SJSA1 (cell line): ENCODE measurements around the gene PRIM1. TPM values are rescaled to one million over a fixed set of nuclear protein-coding genes. Genes with fewer than 3 reads are reported as not detected.
A peak's percentile ranks its signal among the peaks of the same experiment; 100 is the strongest.
"Not testable (repeated sequence)": the region's sequence is repeated elsewhere in the genome, so short reads cannot be mapped to it uniquely, and the experiment has no call there.

Experiments used
- DNase-seq, 2 experiments: peaks; one replicate each; pipeline ENCODE4 v3.0.0-alpha.2; 2015 to 2020; ENCODE audit warnings: low spot score in 2 of 2, low read depth in 1 of 2
- H3K27ac ChIP-seq: fragments of 250-450 bp; sonication (Bioruptor Pico); 2 replicates; pipeline ENCODE4 v1.5.1; 2020; ENCODE audit warnings: mild to moderate bottlenecking, moderate library complexity
- H3K27me3 ChIP-seq: fragments of 250-450 bp; sonication (Bioruptor Pico); replicated peaks from 2 replicates; pipeline ENCODE4 v1.5.1; 2020; ENCODE audit warnings: mild to moderate bottlenecking, moderate library complexity
- H3K36me3 ChIP-seq: fragments of 250-450 bp; sonication (Bioruptor Pico); 2 replicates; pipeline ENCODE4 v1.5.1; 2020; ENCODE audit warnings: mild to moderate bottlenecking
- H3K4me1 ChIP-seq: fragments of 250-450 bp; sonication (Bioruptor Pico); replicated peaks from 2 replicates; pipeline ENCODE4 v1.6.1; 2021; ENCODE audit warnings: mild to moderate bottlenecking
- H3K4me3 ChIP-seq: fragments of 250-450 bp; sonication (Bioruptor Pico); 2 replicates; pipeline ENCODE4 v1.5.1; 2020; ENCODE audit warnings: mild to moderate bottlenecking
- H3K9me3 ChIP-seq: fragments of 250-450 bp; sonication (Bioruptor Pico); replicated peaks from 2 replicates; pipeline ENCODE4 v1.5.1; 2020; ENCODE audit warnings: mild to moderate bottlenecking
- total RNA-seq: library from RNA; depleted of rRNA; stranded (reverse); fragments of >200 nt; shearing (Covaris generic); gene quantifications from 2 replicates; pipeline ENCODE4 v1.2.3, GENCODE V29; 2014

Gene PRIM1
- total RNA-seq, 1 experiment from 2014 or later, result 31.1 TPM

DNA sequence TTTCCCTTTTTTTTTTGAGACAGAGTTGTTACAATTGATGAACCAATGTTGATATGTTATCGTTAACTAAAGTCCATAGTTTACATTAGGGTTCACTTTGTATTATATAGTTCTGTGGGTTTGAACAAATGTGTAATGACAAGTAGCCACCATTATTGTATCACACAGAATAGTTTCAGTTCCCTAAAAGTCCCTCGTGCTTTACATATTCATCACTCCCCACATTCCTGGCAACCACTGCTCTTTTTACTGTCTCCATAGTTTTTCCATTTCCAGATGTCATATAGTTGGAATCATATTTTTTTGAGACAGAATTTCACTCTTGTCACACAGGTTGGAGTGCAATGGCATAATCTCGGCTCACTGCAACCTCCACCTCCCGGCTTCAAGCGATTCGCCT is 23.5 kb upstream of the PRIM1 start:
- Histone ChIP-seq H3K9me3 (no peaks in the 10 kb centered on the region), H3K27ac (no peak overlapping the region), H3K4me3 (no peak overlapping the region), H3K4me1 (no peaks in the 10 kb centered on the region), H3K36me3 (no peaks in the 10 kb centered on the region), H3K27me3 (no peaks in the 10 kb centered on the region; the same call in 1 of the 2 replicates)
- no peak for DNase-seq

GRCh38 chr12:56773113-56773512 is 21.0 kb upstream of the PRIM1 start:
- Histone ChIP-seq H3K36me3 (no peaks in the 10 kb centered on the region), H3K27me3 (no peaks in the 10 kb centered on the region; the same call in 1 of the 2 replicates), H3K4me3 (no peak overlapping the region), H3K27ac (no peak overlapping the region), H3K4me1 (no peaks in the 10 kb centered on the region), H3K9me3 (no peaks in the 10 kb centered on the region)
- DNase-seq, result no peak

DNA sequence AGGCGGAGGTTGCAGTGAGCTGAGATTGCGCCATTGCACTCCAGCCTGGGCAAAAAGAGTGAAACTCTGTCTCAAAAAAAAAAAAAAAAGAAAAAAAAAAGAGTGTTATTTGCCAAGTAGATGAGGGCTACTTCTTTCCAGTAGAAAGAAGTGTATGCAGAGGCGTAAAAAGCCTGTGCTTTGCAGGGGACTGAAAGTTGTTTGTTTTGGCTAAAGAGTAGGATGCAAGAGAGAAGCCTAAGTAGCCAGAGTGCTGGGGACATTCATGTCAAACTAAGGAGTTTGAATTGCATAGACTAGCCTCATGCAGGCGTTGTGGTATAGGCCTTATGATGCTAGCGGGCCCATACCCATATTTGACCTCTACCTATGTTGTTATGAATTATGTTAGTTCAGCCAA is 20.5 kb upstream of the PRIM1 start:
- DNase-seq, result no peak
- Histone ChIP-seq H3K36me3 (no peaks in the 10 kb centered on the region), H3K27me3 (no peaks in the 10 kb centered on the region; the same call in 1 of the 2 replicates), H3K9me3 (no peaks in the 10 kb centered on the region), H3K27ac (no peak overlapping the region), H3K4me3 (no peak overlapping the region), H3K4me1 (no peaks in the 10 kb centered on the region)

DNA sequence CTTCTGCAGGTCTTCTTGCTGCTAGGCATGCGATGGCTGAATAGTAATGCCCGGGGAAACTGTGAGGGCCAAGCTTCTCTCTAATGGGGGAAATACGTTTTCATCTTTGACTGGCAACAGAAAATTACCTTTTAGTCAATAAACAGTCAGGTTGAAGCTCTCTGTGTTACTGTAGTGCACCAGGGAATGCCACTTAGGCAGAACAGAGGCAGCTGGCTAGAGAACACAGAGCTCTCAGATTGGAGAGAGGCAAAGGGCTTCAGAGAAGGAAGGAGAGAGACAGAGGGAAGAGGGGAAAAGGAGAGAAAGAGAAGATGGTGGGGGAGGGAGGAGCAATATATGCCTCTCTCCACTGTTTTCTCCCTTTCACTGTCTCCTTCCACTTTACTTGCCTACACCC is 17.7 kb upstream of the PRIM1 start:
- no peaks in the 10 kb centered on the region; the same call in 1 of the 2 replicates for H3K27me3 ChIP-seq
- no peaks in the 10 kb centered on the region for H3K36me3 ChIP-seq
- DNase-seq, result no peak
- H3K9me3 ChIP-seq, result no peaks in the 10 kb centered on the region
- H3K4me3 ChIP-seq, result no peak overlapping the region
- H3K4me1 ChIP-seq, result no peaks in the 10 kb centered on the region
- H3K27ac ChIP-seq, result no peak overlapping the region

GRCh38 chr12:56768424-56768823 is 16.3 kb upstream of the PRIM1 start:
- H3K4me1 ChIP-seq, result peaks cover 10% of the 10 kb centered on the region
- H3K9me3 ChIP-seq, result no peaks in the 10 kb centered on the region
- H3K27ac ChIP-seq, result no peak overlapping the region
- H3K36me3 ChIP-seq, result no peaks in the 10 kb centered on the region
- no peak overlapping the region for H3K4me3 ChIP-seq
- H3K27me3 ChIP-seq, result no peaks in the 10 kb centered on the region
- DNase-seq, result no peak

DNA sequence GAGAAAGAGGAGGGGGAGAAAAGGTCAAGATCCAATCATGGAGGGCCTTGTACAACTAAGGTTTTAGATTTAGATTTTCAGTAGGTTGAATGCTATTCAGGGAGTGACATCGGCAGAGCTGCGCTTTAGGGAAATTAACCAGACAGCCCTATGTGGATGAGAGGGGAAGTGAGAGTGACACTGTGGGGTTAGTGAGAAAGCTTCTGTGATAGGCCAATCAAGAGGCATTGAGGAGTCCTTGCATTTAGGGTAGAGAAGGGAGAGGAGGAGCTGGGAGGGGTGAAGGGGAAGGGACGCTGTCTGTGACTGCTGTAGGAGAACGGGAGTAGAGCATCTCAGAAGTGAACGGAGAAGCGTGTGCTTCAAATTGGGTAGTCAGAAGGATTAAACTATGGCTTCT is 14.4 kb upstream of the PRIM1 start:
- no peaks in the 10 kb centered on the region for H3K36me3 ChIP-seq
- H3K9me3 ChIP-seq, result no peaks in the 10 kb centered on the region
- H3K27me3 ChIP-seq, result no peaks in the 10 kb centered on the region
- H3K27ac ChIP-seq, result no peak overlapping the region
- DNase-seq, result no peak
- H3K4me3 ChIP-seq, result no peak overlapping the region
- H3K4me1 ChIP-seq, result peaks cover 14% of the 10 kb centered on the region

- peak in 1 of 2 experiments; percentile 35 for DNase-seq
- no peaks in the 10 kb centered on the region for H3K36me3 ChIP-seq
- no peak overlapping the region for H3K4me3 ChIP-seq
- peaks cover 14% of the 10 kb centered on the region for H3K4me1 ChIP-seq
- no peaks in the 10 kb centered on the region for H3K27me3 ChIP-seq
- peaks cover 2% of the 10 kb centered on the region; the same call in 1 of the 2 replicates for H3K9me3 ChIP-seq
- no peak overlapping the region for H3K27ac ChIP-seq
These were observed 11.9 kb upstream of the PRIM1 start for GRCh38 chr12:56763753-56764657.

- Histone ChIP-seq H3K36me3 (no peaks in the 10 kb centered on the region), H3K27me3 (no peaks in the 10 kb centered on the region), H3K9me3 (peaks cover 8% of the 10 kb centered on the region), H3K4me1 (peaks cover 14% of the 10 kb centered on the region), H3K27ac (no peak overlapping the region), H3K4me3 (no peak overlapping the region)
- DNase-seq, result no peak
These were observed 9.7 kb upstream of the PRIM1 start for GRCh38 chr12:56761812-56762211.

DNA sequence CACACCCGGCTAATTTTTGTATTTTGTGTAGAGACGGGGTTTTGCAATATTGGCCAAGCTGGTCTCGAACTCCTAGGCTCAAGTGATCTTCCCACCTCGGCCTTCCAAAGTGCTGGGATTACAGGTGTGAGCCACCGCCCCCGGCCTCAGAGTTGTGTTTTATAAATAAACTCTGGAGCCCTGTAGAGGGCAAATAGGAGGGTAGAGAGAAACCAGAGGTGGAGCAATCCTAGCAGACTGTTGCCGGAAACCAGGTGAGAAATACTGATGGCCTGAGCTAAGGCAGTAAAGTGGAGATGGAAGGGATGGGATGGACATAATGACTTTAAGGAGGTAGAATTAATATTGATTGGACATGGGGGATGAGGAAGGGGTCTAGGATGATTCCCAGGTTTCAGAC is 8.3 kb upstream of the PRIM1 start:
- Histone ChIP-seq H3K27ac (no peak overlapping the region), H3K4me1 (peaks cover 14% of the 10 kb centered on the region), H3K27me3 (no peaks in the 10 kb centered on the region), H3K9me3 (peaks cover 8% of the 10 kb centered on the region), H3K4me3 (no peak overlapping the region), H3K36me3 (no peaks in the 10 kb centered on the region)
- no peak for DNase-seq

DNA sequence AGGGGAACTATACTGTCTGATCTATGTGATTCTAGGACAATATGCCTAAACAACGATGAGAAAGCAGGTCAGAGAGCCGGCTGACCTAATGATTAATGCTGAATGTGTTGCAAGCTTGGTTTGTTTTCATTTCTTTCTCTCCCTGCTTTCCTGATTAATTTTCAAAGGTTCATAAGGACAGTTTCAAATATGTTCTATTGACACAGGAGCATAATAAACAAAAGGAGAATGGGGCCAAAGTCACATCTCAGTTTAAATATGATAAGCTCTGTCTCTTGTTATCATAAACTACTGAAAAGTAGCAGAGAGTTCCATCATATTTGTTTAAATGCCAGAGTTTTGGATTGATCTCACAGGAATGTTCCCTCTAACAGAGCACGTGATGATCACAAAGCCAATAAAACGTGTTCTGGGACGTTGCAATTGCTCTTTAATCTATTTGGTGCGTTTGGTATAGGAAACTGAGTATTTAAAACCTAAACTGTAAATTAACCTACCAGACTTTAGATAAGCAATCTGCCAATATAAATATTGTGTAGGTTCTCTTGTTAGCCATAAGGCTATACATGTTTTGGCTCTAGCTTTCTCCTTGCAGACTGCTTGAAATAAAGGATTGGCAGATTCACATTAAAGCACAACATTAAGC is 7.3 kb upstream of the PRIM1 start:
- no peak for DNase-seq
- H3K4me3 ChIP-seq, result no peak overlapping the region
- H3K27ac ChIP-seq, result no peak overlapping the region
- peaks cover 13% of the 10 kb centered on the region for H3K4me1 ChIP-seq
- H3K36me3 ChIP-seq, result no peaks in the 10 kb centered on the region
- H3K9me3 ChIP-seq, result peaks cover 8% of the 10 kb centered on the region
- no peaks in the 10 kb centered on the region for H3K27me3 ChIP-seq

- DNase-seq, result no peak
These were observed 6.7 kb upstream of the PRIM1 start for GRCh38 chr12:56758728-56759262.

DNA sequence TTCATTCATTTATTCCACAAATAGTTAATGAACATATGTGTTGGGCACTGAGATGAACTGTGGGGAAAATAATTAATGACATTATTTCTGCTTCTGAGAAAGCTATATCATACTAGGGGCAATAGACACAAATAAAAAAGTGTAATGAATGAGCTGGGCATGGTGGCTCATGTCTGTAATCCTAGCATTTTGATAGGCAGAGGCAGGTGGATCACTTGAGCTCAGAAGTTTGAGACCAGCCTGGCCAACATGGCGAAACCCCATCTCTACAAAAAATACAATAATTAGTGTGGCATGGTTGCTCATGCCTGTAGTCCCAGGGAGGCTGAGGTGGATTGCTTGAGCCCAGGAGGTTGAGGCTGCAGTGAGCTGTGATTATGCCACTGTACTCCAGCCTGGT is 5.8 kb upstream of the PRIM1 start:
- H3K36me3 ChIP-seq, DNase-seq, H3K27ac ChIP-seq, H3K27me3 ChIP-seq, H3K9me3 ChIP-seq, H3K4me1 ChIP-seq, H3K4me3 ChIP-seq: not testable (repeated sequence)

More at GRCh38 chr12:56758728-56759262, 6.7 kb upstream of the PRIM1 start:
- H3K4me3 ChIP-seq, result no peak overlapping the region
- peaks cover 8% of the 10 kb centered on the region for H3K9me3 ChIP-seq
- no peak overlapping the region for H3K27ac ChIP-seq
- no peaks in the 10 kb centered on the region for H3K27me3 ChIP-seq
- no peaks in the 10 kb centered on the region for H3K36me3 ChIP-seq
- peaks cover 8% of the 10 kb centered on the region for H3K4me1 ChIP-seq

GRCh38 chr12:56753566-56753965 is 1.4 kb upstream of the PRIM1 start:
- Histone ChIP-seq H3K36me3 (peaks cover 6% of the 10 kb centered on the region), H3K27me3 (no peaks in the 10 kb centered on the region), H3K9me3 (peaks cover 2% of the 10 kb centered on the region; the same call in 1 of the 2 replicates), H3K4me1 (peaks cover 4% of the 10 kb centered on the region), H3K4me3 (no peak overlapping the region), H3K27ac (no peak overlapping the region)
- no peak for DNase-seq

DNA sequence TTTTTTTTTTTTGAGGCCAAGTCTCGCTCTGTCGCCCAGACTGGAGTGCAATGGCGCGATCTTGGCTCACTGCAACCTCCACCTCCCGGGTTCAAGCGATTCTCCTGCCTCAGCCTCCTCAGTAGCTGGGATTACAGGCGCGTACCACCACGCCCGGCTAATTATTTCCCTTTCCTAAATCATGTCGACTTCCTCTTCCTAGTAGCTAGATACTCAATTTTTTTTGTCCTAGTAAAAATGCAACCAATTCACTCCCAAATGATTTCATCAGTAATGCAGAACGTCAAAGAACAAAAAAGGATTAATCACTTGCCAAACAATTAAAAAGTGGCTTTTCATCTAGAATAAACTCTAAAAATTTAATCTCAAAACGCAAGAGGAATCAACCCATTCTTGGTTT is 1.5 kb downstream of the PRIM1 start:
- H3K4me3 ChIP-seq, DNase-seq, H3K27me3 ChIP-seq, H3K27ac ChIP-seq, H3K4me1 ChIP-seq, H3K9me3 ChIP-seq: not testable (repeated sequence)
- peaks cover 20% of the 10 kb centered on the region for H3K36me3 ChIP-seq
